ENCODE data around the gene ERCC3.
"Not testable (repeated sequence)": the region's sequence is repeated elsewhere in the genome, so short reads cannot be mapped to it uniquely, and the experiment has no call there.

Gene ERCC3

DNA sequence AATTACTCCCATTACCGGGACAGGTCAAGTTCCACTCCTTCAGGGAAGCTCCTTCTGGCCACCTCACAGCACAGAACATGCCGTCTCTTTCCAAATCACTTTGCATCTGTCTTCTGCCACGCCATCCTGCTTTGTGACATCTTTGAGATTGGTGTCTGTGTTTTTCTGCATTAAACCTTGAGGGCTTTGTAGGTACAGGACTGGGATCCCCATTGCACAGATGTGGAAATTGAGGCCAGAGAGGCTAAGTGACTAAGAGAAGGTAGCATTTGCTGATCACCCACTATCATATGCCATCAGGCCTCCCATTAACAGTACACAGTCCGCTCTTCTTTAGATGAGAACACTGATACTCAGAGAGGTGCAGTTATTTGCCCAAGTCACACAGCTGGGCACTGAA is 64.4 kb downstream of the ERCC3 start:
- Histone ChIP-seq H3K79me2 (ENCODE audit: insufficient read depth, low read length) (no peaks in the 10 kb centered on the region), H3K9me3 (ENCODE audit: insufficient read depth, low read length, severe bottlenecking) (no peaks in the 10 kb centered on the region), H4K20me1 (ENCODE audit: insufficient read depth, low read length) (no peaks in the 10 kb centered on the region), H3K27me3 (ENCODE audit: insufficient read depth, low read length, poor library complexity) (peaks cover 4% of the 10 kb centered on the region), H2AFZ (ENCODE audit: low read depth, low read length) (no peak overlapping the region), H3K4me2 (ENCODE audit: insufficient read depth, low read length) (no peak overlapping the region), H3K27ac (ENCODE audit: low read length) (no peak overlapping the region), H3K36me3 (ENCODE audit: insufficient read depth, low read length) (no peaks in the 10 kb centered on the region), H3K4me3 (ENCODE audit: low read depth in 1 of 2, low read length in 2 of 2) (no peak overlapping the region), H3K4me1 (ENCODE audit: insufficient read depth, low read length) (no peaks in the 10 kb centered on the region), H3K9ac (ENCODE audit: low read depth, low read length) (no peak overlapping the region)
- TF ChIP-seq CTCF (IDR thresholded peaks at IDR 0.05; ENCODE audit: borderline replicate concordance, extremely low read depth, low read length, poor library complexity, severe bottlenecking) (no peak), EZH2 (IDR thresholded peaks at IDR 0.05; ENCODE audit: borderline replicate concordance, low read depth, low read length, severe bottlenecking) (no peak)
- ATAC-seq (ENCODE audit: insufficient read depth, low read depth) (no peak), DNase-seq (no peak)

GRCh38 chr2:127228102-127228501 is 65.8 kb downstream of the ERCC3 start:
- DNase-seq (no peak), ATAC-seq (ENCODE audit: insufficient read depth, low read depth) (no peak)
- Histone ChIP-seq H3K4me1 (ENCODE audit: insufficient read depth, low read length) (no peaks in the 10 kb centered on the region), H3K4me2 (ENCODE audit: insufficient read depth, low read length) (no peak overlapping the region), H3K9me3 (ENCODE audit: insufficient read depth, low read length, severe bottlenecking) (no peaks in the 10 kb centered on the region), H3K4me3 (ENCODE audit: low read depth in 1 of 2, low read length in 2 of 2) (no peak overlapping the region), H3K36me3 (ENCODE audit: insufficient read depth, low read length) (no peaks in the 10 kb centered on the region), H3K9ac (ENCODE audit: low read depth, low read length) (no peak overlapping the region), H3K27me3 (ENCODE audit: insufficient read depth, low read length, poor library complexity) (peaks cover 4% of the 10 kb centered on the region), H3K27ac (ENCODE audit: low read length) (no peak overlapping the region), H4K20me1 (ENCODE audit: insufficient read depth, low read length) (no peaks in the 10 kb centered on the region), H3K79me2 (ENCODE audit: insufficient read depth, low read length) (no peaks in the 10 kb centered on the region), H2AFZ (ENCODE audit: low read depth, low read length) (no peak overlapping the region)
- TF ChIP-seq CTCF (IDR thresholded peaks at IDR 0.05; ENCODE audit: borderline replicate concordance, extremely low read depth, low read length, poor library complexity, severe bottlenecking) = no peak
- TF ChIP-seq EZH2 (IDR thresholded peaks at IDR 0.05; ENCODE audit: borderline replicate concordance, low read depth, low read length, severe bottlenecking) = no peak

DNA sequence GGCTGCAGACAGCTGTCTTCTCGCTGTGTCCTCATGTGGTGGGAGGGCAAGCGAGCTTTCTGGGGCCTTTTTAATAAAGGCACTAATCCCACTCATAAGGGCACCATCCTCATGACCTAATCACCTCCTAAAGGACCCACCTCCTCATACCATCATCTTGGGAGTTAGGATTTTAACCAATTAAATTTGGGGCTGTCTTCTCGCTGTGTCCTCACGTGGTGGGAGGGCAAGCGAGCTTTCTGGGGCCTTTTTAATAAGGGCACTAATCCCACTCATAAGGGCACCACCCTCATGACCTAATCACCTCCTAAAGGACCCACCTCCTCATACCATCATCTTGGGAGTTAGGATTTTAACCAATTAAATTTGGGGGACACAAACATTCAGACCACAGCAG is 66.7 kb downstream of the ERCC3 start:
- H3K9me3 ChIP-seq (ENCODE audit: insufficient read depth, low read length, severe bottlenecking); ATAC-seq (ENCODE audit: insufficient read depth, low read depth); H3K27ac ChIP-seq (ENCODE audit: low read length); H3K4me2 ChIP-seq (ENCODE audit: insufficient read depth, low read length); H3K79me2 ChIP-seq (ENCODE audit: insufficient read depth, low read length); H4K20me1 ChIP-seq (ENCODE audit: insufficient read depth, low read length); H2AFZ ChIP-seq (ENCODE audit: low read depth, low read length); H3K9ac ChIP-seq (ENCODE audit: low read depth, low read length); DNase-seq; H3K4me3 ChIP-seq (ENCODE audit: low read depth in 1 of 2, low read length in 2 of 2); H3K4me1 ChIP-seq (ENCODE audit: insufficient read depth, low read length); H3K36me3 ChIP-seq (ENCODE audit: insufficient read depth, low read length); H3K27me3 ChIP-seq (ENCODE audit: insufficient read depth, low read length, poor library complexity): not testable (repeated sequence)

GRCh38 chr2:127226520-127227263 is 67.3 kb downstream of the ERCC3 start:
- Histone ChIP-seq H2AFZ (ENCODE audit: low read depth, low read length) (no peak overlapping the region), H3K9me3 (ENCODE audit: insufficient read depth, low read length, severe bottlenecking) (no peaks in the 10 kb centered on the region), H3K27ac (ENCODE audit: low read length) (no peak overlapping the region), H3K4me1 (ENCODE audit: insufficient read depth, low read length) (no peaks in the 10 kb centered on the region), H3K4me2 (ENCODE audit: insufficient read depth, low read length) (no peak overlapping the region), H4K20me1 (ENCODE audit: insufficient read depth, low read length) (no peaks in the 10 kb centered on the region), H3K79me2 (ENCODE audit: insufficient read depth, low read length) (no peaks in the 10 kb centered on the region), H3K4me3 (ENCODE audit: low read depth in 1 of 2, low read length in 2 of 2) (no peak overlapping the region), H3K36me3 (ENCODE audit: insufficient read depth, low read length) (no peaks in the 10 kb centered on the region), H3K27me3 (ENCODE audit: insufficient read depth, low read length, poor library complexity) (peaks cover 4% of the 10 kb centered on the region), H3K9ac (ENCODE audit: low read depth, low read length) (no peak overlapping the region)
- ATAC-seq (ENCODE audit: insufficient read depth, low read depth) = no peak
- no peak for DNase-seq
- no peak for TF ChIP-seq CTCF (IDR thresholded peaks at IDR 0.05; ENCODE audit: borderline replicate concordance, extremely low read depth, low read length, poor library complexity, severe bottlenecking)
- TF ChIP-seq EZH2 (IDR thresholded peaks at IDR 0.05; ENCODE audit: borderline replicate concordance, low read depth, low read length, severe bottlenecking) = no peak

All from DND-41 (cell line).